EL (cell line): Measurements from ENCODE around the gene FBXO36.
"Not testable (repeated sequence)": the region's sequence is repeated elsewhere in the genome, so short reads cannot be mapped to it uniquely, and the experiment has no call there.

Source experiments
- DNase-seq: peaks from one replicate; pipeline ENCODE4 v3.0.0-alpha.2; 2016

The FBXO36 gene

DNA sequence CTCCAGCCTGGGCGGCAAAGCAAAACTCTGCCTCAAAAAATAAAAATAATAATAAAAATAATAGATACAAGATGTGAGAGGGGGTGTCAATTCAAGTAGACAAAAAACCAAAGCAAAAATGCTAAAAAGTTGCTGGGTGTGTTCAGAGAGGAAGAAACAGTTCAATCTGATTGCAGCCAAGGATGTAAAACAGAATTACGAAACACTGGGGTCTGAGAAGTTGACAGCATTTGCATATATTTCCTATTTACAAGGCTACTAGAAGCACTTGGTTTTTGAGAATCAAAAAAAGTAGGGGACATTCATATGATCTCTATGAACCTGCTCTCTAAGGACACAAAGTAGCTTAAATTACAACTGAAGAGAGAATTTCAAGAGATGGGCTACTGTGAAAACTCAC, 8.1 kb upstream of the FBXO36 start:
- no peak for DNase-seq

DNA sequence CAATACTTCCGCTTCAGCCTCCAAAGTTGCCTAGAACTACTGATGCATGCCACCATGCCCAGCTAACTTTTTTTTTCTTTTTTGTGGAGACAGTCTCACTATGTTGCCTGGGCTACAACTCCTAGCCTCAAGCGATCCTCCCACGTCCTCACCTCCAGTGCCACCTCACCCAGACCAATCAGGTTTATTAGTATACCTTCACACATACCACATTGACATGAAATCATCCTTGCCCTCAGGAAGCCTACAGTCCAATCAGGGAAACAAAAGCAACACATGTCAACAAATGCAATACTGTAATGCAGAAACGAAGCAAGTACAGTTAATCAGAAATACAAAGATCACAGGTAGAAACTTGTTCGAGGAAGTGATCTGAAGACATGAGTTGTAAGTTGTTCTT, 4.5 kb upstream of the FBXO36 start:
- DNase-seq = no peak

DNA sequence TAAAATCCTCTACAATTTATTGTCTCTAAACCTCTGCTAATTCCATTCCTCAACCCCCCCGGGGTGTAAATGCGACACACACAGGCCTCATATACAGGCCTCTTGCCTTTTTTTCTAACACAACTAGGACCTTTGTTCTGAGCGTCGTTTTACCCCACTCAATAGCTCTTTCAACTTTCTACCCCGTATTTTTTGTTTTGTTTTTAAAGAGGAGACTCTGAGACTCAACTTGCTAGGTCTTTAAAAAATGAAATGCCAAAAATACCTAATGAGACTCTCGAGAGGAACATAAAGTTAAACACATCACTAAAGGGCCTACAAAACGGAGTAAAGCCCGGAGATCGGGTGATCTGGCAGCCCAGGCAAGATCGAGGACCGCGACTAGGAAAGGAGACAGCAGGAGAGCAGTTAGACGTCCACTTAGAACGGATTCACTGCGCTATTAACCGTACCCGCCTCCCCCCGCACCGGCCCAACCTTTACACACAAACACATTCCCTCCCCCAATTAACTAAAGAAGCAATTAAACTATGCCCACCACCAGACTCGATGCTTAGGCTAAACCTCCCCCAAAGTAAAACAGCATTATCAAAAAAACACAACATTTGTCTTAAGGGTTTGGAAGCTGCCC, 2.2 kb upstream of the FBXO36 start:
- DNase-seq = peak; percentile 20

DNA sequence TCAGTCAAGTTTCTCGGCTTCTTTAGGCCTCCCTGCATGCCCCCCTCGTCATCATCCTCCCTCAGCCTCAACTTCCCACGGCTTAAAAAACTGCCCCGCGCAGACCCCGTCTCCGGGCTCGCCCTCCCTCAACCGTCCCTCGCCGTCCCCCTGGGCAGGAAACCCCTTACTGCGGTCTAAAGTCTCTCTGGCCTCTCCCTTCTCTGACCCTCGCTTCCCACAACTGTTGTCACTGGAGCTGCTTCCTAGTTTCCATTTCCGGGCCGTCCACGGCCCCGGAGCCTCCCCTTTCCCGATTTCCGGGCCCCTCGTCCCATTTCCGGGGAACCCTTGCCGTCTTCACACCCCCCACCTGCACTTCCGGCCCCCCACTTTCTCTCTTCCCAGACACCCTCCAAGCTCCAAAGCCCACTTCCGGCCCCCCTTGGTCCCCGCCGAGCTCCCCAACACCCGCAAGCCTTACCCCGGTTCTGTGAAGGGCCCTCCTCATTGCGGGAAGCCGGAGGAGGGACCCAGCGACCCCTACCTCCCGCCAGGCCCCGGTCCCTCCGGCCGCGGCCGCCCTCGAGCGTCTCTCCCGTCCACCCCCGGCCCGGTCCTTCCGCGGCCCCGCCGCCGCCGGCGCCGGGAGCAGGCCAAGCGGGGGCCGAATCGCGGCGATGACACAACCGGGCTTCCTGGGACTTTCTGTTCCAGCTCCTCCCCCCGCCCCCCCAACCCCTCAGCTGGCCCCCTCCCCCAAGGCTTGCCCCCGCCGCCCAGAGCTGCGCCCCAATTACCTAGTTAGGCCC, 1.0 kb upstream of the FBXO36 start:
- peak; percentile 86 for DNase-seq

DNA sequence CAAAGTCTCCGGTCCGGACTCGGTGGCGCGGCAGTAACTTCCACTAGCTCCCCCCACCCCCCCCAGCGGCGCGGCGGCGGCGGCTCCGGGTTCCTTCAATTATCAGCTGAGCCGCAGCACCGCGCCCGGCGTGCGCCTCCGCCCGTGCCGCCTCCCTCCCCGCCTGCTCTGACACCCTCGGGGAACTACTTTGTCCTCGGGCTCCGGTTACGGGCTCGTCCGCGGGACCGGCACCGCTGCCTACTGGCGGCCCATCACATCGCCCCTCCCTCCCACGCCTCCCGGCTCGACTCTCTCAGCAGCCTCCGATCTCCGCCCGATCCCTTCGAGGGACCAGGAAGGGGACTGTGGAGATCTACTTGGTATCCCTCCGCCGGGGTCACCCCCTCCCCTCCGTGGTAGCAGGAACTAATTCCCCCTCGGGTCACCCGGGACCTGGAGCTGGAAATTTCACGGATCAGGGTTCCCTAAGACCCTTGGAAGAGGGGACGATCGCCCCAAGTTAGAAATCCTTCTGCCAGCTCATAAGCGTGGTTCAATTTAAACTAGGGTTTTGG, 333 bp upstream of the FBXO36 start, which contains the start of gene TRIP12:
TRIP12 (minus strand) TSS at position 118 of the 557 bp plus-strand sequence. CDS start 41,930 bp downstream, outside the sequence.
- DNase-seq = peak; percentile 97

DNA sequence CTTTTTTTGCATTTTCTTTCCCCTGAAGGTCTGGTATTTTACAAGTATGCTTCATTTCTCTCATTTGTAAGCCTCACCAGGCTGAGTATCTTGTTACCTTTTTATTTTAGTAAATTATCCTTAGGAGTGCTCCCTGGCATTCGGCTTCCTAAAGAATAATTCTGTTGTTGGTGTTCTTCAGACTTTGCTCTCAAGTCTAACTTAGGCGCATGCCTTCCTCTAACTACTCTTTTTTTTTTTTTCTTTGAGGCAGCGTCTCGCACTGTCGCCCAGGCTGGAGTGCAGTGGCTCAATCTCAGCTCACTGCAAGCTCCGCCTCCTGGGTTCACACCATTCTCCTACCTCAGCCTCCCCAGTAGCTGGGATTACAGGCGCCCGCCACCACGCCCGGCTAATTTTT, 2.2 kb downstream of the FBXO36 start:
- DNase-seq = not testable (repeated sequence)

DNA sequence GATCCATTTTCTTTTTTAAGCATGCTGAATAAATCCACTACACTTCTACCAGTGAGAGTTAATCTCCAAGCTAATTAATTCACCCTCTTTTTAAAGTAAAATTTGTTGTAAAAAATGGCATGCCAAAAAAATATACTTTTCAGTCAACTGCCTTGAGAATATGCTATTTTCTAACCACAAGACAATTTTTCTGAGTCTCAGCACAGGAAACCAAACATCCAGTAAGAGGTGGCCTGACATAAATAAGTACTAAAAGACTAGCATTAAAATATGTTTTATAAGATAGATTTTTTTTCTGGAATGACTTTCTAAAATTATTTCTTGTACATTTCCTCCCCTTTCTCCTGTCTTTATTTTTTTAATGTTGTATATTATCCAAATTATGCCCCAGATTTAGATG, 2.9 kb downstream of the FBXO36 start:
- DNase-seq = no peak

DNA sequence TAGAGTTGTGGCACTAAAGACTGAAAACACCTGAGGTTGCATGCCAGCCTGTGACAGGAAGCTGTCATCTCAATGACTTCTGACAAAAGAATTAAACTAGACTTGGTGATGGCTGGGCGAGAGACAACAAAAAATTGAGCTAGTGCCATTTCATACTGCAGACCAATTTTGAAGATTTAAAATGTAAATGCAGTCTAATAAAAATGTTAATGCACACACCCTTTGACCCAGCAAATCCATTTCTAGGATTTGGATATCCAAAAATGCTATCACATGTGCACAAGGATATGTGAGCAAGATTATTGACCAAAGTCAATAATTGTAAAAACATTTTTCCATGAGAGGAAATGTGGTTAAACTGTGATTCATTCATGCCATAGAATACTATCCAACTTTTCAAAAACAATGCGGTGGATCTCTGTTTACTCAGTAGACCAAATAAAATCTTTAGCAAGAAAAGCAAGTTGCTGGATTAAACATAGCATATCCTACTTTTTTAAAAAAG, 5.6 kb downstream of the FBXO36 start:
- DNase-seq = peak; percentile 53

DNA sequence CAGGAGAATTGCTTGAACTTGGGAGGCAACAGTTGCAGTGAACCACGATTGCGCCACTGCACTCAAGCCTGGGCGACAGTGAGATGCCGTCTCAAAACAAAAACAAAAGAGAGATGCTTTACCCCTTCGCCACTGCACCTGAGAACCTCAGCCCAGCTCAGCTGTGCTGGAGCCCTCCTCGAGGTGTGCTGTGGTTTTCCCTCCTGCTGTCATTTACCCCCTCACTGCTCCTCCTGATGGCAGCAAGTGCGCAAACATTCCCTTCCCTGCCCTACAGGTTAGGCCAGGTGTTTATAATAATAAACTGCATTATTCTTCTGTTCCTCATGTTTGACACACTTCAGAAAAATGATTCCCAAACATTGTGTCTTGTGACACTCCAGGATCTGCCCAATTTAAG, 8.4 kb downstream of the FBXO36 start:
- DNase-seq = no peak

DNA sequence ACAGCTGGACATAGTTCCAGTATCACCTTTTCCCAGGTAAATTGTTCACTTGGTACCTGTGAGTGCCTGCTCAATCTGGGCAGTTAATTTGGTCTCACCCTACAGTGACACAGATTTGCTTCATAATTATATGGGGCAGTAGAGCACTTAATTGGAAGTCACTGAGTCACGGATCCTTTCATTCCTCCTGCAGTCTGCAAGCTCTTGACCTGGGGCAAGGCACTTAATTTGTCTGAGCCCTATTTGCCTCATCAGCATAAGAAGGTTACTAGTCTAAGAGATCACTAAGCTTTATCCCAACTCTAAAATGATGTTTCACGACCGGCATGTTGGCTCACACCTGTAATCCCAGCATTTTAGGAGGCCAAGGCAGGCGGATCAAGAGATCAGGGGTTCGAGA, 8.9 kb downstream of the FBXO36 start:
- no peak for DNase-seq

DNA sequence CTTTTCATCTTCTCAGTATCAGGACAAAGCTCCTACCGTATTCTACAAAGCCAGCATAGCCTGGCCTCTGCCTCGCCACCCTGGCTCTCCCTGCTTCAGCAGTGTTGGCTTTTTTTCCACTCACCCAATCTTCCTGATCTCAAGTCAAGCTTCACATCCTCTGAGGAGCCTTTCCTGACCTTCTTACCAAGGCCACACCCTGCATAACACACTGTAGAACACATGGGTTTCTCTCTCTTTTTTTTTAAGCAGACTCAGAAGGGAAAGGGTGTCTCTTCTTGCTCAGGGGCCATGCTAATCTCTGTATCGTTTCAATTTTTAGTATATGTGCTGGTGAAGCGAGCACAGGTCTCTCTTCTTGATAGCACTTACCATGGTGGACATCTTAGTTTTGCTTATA, 15.2 kb downstream of the FBXO36 start:
- no peak for DNase-seq

DNA sequence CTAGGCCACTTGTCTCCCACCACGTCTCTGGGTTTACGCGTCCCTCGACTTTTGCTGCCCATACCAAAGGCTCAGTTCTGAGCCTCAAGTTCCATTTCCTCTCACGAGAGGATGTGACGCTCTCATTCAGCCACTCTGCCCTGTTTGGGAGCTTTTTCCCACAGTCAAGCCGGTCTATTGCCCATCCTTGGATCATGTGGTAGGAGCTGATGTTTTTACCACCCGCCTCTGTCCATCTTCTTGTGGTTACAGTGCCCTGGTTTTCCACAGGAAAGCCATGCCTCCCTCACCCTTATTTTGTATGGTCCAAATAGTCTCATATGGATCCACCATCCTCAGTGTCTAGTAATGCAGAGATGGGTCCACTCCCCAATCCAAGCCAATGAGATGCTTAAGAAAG, 20.4 kb downstream of the FBXO36 start:
- DNase-seq = no peak

DNA sequence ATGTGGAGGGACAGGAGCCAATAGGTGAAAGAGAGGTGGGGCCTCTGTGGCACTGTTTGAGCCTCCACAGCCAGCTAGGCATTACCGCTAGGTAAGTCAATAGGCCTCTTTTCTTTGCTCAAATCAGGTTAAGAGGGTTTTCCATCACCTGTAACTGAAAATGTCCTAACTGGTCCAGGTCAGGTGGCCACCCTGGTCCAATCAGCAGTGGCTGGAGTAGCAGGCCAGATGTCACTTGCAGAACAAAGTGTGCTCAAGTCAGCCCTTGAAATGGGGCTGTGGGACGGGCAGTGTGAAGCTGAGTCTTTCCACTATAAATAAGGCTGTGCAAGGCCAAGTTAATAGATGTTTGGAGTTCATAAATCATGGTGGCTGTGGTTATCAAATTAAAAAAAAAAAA, 20.9 kb downstream of the FBXO36 start:
- DNase-seq = no peak

DNA sequence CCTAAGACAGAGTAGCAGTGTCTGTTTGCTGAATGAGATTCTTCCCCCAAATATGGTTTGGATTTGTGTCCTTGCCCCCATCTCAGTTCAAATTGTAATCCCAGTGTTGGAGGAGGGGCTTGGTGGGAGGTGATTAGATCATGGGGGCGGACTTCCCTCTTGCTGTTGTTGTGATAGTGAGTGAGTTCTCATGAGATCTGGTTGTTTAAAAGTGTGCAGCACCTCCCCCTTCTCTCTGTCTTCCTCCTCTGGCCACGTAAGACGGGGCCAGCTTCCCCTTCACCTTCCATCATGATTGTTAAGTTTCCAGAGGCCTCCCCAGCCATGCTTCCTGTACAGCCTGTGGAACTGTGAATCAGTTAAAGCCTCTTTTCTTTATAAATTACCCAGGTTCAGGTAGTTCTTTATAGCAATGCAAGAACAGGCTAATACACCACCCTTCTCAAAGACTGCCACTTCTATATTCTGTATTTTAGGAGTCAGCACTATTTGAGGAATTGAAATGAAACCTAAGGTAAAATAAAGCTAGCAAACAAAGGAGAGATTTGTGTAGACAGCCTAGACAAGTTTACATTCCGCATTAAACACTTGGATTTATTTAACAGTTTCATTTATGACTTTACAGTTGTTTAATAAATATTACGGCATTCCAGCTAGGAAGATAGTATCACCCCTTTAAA, 21.6 kb downstream of the FBXO36 start:
- no peak for DNase-seq

DNA sequence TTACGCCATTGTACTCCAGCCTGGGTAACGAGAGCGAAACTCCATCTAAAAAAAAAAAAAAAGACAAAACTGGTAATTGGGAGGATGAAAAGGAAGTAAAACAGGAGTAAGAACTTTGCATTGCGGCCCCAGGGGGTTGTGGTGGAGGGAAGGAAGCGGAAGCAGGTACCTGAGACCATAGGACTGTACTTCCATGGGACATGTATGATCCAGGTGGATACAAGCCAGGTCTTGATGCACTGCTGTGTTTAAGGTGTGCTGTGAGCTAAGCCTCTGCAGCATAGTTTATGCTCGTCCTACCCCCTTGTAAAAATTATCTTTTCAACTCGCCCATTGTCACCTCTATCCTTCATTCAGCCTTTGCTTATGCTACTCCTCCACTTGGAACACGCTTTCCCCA, 23.7 kb downstream of the FBXO36 start:
- DNase-seq = no peak

DNA sequence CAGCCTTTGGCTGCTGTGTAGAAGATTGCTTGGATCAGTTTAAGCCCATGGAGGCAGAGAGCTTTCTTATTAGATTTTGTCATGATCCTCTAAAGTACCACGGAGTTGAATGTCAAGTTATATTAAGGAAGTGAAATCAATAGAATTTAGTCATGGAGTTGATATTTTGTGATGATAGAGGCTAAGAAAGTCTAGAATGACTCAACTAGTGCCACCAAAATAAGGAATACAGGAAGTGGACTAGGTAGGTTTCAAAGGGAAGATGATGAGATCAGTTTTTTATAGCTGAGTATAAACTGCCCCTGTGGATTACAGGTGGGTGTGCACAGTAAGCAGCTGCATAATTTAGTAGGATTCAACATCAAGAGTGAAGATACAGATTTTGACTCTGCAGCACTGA, 25.2 kb downstream of the FBXO36 start:
- DNase-seq = no peak

DNA sequence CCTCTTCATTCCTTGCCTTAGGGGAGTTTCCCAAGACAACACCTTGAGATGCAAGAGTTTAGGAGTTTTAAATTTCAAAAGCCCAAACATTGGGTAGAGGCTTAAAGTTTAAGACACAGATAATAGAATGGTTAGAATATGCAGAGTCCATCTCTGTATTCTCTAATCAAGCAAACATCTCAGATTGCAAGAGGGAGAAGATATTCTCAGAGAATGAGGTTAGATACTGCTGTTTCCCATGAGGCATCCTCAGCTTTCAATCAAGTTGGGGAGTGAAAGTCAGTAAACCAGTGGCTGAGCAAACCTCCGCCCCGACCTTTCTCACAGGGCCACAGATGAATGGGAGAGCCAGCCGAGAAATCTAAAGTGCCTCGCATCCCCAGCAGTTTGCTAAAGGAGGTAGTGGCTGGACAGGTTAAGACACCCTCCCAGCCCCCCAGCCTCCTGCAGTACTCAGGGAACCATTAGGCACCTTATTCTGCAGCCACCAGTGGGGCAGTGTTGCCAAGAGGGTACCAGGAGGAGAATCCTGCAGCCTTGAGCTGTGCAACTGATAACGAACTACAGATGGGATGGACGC, 30.0 kb downstream of the FBXO36 start:
- no peak for DNase-seq

DNA sequence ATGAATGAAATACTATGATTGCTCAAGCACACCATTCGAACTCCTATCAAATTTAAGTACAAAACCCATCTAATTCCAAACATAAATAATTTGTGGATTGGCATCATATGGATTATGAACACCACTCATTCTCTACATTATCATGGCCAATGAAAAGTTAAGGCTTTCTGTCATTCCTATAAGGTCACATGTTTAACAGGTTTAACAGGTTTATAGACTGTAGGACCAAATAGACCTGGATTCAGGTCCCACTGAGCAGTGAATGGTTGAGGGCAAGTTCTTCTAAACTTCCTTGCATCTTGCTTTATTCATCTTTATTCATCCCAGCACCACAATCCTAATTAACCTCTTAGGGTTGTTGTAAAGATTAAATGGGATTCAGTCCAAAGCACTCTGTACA, 33.4 kb downstream of the FBXO36 start:
- DNase-seq = no peak

DNA sequence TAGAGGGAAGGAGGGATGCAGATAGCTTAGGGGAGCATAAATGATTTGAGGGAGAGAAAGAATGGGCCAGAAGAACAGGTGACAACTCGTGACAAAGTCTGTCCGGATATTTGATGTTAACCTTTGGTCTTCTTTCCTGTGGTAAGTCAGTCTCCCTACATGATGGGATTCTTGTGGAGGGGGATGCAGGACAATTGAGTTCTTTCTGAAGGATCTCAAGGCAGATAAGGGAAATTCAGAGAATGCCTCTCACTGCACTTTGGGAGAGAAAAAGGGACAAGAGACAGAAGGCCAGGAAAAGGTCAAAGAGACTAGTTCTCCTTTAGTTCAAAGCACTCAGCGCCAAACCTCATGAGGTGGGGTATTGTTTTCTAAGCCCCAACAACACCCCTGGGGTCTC, 34.2 kb downstream of the FBXO36 start:
- DNase-seq = no peak

DNA sequence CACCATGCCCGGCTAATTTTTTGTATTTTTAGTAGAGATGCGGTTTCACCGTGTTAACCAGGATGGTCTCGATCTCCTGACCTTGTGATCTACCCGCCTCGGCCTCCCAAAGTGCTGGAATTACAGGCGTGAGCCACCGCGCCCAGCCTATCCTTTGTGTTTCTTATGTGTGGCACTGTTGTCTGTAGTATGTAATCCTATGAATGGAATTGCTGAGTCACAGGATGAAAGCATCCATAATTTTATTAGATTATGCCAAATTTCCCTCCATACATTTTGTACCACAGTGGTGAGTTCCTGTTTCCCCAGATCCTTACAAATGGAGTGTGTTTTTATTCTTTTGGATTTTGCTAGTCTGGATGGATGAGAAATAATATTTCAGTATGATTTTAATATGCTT, 41.3 kb downstream of the FBXO36 start:
- DNase-seq = not testable (repeated sequence)

DNA sequence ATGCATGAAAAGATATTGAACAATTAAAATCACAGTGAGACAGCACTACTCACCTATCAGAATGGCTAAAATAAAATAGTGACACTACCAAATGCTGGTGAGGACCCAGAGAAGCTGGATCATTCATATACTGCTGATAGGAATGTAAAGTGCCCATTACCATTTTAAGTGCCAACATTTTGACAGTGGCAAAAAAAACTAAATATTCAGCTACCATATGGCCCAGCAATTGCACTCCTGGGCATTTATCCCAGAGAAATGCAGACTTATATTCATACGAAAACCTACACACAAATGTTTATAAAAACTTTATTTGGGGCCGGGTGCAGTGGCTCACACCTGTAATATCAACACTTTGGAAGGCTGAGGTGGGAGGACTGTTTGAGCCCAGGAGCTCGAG, 47.6 kb downstream of the FBXO36 start:
- no peak for DNase-seq

DNA sequence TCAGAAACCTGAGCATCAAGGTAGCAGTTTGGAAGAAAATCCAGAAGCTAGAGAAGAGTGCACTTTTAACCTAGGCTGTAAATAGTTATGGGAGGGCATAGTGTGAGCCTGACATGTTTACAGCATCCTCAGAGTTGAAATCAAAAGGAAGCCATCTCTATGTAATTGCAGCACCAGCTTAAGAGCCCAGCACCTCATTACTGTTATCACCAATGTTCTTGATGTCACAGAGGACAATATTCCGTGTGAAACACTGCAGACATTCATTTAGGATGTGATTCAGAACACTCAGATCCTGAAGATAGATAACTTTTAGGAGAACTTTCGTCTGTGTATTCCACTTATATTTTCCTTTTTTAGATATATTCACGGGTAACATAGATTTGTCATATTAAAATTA, 48.1 kb downstream of the FBXO36 start:
- DNase-seq = no peak

DNA sequence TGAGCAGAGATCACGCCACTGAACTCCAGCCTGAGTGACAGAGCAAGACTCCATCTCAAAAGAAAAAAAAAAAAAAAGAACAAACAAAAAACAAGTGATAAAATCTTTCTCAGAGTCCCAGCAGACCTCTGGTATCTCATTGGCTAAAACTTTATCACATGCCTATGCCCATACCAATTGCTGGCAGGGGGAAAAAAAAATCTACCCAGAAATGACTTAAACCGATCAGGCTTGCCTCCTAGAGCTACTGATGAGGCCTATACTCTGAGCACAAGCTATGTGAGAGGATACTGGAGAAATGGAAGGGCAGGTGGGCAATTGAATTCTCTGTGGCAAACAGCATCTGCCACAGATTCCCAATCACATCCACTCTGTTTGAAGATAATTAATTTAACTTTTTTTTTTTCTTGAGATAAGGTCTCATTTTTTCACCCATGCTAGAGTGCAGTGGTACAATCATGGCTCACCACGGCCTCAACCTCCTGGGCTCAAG, 49.0 kb downstream of the FBXO36 start:
- DNase-seq = no peak
